Right lung (tissue), 5 donors: Measurements from ENCODE around the gene SPOPL. TPM values are rescaled to one million over a fixed set of nuclear protein-coding genes. Genes with fewer than 3 reads are reported as not detected.

ENCODE experiments used
- DNase-seq, 2 donors: peaks; one replicate each; pipeline ENCODE4 v3.0.0-alpha.2; 2013
- polyA plus RNA-seq, 5 donors: library from polyadenylated mRNA; unstranded; fragments of 120-200 nt; gene quantifications; one replicate each; pipeline versions ENCODE4 v1.2.1 to v1.2.3, GENCODE V29; 2013; ENCODE audit warnings: inconsistent platforms in 1 of 5, low replicate concordance in 1 of 5; ENCODE audit not compliant: insufficient read length in 5 of 5, insufficient read depth in 1 of 5

SPOPL gene
- polyA plus RNA-seq, 5 donors, result 16.5 to 31.0 (median 28.2) TPM

- no peak for DNase-seq
These were observed 94.8 kb downstream of the SPOPL start for GRCh38 chr2:138596403-138596802.

GRCh38 chr2:138600732-138601457 lies 99.3 kb downstream of the SPOPL start:
- DNase-seq, result no peak

GRCh38 chr2:138601458-138602165 lies 100.0 kb downstream of the SPOPL start:
- DNase-seq, result no peak

GRCh38 chr2:138602166-138602460 lies 100.5 kb downstream of the SPOPL start:
- no peak for DNase-seq

- no peak for DNase-seq
These were observed 106.2 kb downstream of the SPOPL start for GRCh38 chr2:138607746-138608145.

- DNase-seq, result no peak
These were observed 107.9 kb downstream of the SPOPL start for GRCh38 chr2:138609446-138609845.

GRCh38 chr2:138610201-138610953 lies 108.8 kb downstream of the SPOPL start:
- DNase-seq, result no peak

GRCh38 chr2:138615257-138615656 lies 113.7 kb downstream of the SPOPL start:
- DNase-seq, result no peak

- no peak for DNase-seq
These were observed 115.5 kb downstream of the SPOPL start for GRCh38 chr2:138617026-138617425.

- no peak for DNase-seq
These were observed 117.4 kb downstream of the SPOPL start for GRCh38 chr2:138618971-138619370.

- DNase-seq, result no peak
These were observed 118.9 kb downstream of the SPOPL start for GRCh38 chr2:138620431-138620830.

- DNase-seq, result no peak
These were observed 119.6 kb downstream of the SPOPL start for GRCh38 chr2:138621139-138621538.

GRCh38 chr2:138622613-138623012 lies 121.0 kb downstream of the SPOPL start:
- DNase-seq, result no peak
